Measurements from ENCODE around the gene KIF12.
"Not testable (repeated sequence)": the region's sequence is repeated elsewhere in the genome, so short reads cannot be mapped to it uniquely, and the experiment has no call there.

Gene KIF12

DNA sequence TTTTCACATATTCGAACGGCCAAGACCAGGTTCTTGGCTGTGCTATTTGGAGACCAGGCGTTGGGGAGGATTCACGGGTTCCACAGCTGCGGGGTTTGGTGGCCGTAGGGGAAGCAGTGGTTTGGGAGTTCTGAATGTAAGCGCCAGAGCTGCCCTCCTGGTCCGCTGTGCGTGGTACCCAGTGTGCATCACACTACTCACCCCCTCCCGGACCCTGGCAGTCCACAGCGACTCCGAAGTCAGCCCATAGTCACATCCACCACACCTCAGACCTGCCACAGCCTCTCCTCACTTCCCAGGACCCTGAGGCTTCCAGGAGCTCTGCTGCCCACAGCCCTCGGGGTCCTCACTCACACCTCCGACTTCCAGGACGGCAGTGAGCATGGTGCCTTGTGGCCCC is 47.8 kb downstream of the KIF12 start:
- no peak for DNase-seq
- no peak for TF ChIP-seq POLR2A (IDR thresholded peaks at IDR 0.05; ENCODE audit: low read length)

DNA sequence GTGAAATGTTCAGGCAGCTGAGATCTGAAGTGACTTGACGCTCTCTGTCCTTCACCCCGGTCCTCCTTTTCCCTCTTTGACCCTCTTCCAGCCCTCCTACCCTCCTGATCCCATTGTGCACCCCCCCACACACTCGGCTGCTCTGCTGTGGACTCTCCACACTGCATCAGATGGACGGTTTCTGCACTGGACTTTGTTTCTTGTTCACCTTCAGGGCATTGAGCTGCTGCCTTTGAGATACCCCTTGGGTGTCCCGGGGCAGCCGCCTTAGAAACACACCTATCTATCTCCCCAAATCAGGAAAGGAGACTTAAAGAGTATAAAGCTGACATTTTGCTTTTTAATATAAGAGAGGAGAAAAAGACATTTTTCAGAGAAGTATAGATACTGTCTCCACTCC is 48.4 kb downstream of the KIF12 start:
- no peak for DNase-seq

DNA sequence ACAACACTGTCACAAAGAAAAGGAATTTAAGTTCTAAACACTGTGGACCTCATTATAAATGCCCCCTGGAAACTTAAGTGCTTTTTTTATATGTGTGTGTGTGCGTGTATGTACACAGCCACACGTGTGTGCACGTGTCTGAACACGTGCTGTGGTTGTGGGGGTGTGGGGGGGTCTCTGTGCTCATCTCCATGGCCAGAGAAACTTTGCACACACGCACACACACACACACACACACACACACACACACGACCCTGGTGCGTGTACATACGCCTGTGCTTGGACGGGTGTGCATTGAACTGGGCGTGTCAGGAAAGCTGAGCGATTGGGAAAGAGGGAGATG is 48.9 kb downstream of the KIF12 start:
- DNase-seq = no peak
- TF ChIP-seq GATA1 (IDR thresholded peaks at IDR 0.05; ENCODE audit: low read depth, low read length) (no peak), POLR2A (IDR thresholded peaks at IDR 0.05; ENCODE audit: low read length) (no peak)

More for the DNA sequence above, 48.4 kb downstream of the KIF12 start:
- TF ChIP-seq GATA1 (IDR thresholded peaks at IDR 0.05; ENCODE audit: low read depth, low read length) (no peak), POLR2A (IDR thresholded peaks at IDR 0.05; ENCODE audit: low read length) (no peak)

DNA sequence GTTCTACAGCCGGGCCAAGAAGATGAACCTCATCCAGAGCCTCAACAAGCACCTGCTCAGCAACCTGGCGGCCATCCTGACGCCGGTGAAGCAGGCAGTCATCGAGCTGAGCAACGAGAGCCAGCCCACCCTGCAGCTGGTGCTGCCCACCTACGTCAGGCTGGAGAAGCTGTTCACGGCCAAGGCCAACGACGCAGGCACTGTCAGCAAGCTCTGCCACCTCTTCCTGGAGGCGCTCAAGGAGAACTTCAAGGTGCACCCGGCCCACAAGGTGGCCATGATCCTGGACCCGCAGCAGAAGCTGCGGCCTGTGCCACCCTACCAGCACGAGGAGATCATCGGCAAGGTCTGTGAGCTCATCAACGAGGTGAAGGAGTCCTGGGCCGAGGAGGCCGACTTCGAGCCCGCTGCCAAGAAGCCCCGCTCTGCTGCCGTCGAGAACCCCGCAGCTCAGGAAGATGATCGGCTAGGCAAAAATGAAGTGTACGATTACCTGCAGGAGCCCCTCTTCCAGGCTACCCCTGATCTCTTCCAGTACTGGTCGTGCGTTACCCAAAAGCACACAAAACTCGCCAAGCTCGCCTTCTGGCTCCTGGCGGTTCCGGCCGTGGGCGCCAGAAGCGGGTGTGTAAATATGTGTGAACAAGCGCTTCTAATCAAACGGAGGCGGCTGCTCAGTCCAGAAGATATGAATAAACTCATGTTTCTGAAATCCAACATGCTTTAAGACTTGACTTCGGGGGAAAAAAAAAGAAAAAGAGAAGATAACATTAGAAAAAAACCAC is 49.5 kb downstream of the KIF12 start:
- no peak for DNase-seq
- no peak for TF ChIP-seq POLR2A (IDR thresholded peaks at IDR 0.05; ENCODE audit: low read length)
- no peak for TF ChIP-seq GATA1 (IDR thresholded peaks at IDR 0.05; ENCODE audit: low read depth, low read length)

DNA sequence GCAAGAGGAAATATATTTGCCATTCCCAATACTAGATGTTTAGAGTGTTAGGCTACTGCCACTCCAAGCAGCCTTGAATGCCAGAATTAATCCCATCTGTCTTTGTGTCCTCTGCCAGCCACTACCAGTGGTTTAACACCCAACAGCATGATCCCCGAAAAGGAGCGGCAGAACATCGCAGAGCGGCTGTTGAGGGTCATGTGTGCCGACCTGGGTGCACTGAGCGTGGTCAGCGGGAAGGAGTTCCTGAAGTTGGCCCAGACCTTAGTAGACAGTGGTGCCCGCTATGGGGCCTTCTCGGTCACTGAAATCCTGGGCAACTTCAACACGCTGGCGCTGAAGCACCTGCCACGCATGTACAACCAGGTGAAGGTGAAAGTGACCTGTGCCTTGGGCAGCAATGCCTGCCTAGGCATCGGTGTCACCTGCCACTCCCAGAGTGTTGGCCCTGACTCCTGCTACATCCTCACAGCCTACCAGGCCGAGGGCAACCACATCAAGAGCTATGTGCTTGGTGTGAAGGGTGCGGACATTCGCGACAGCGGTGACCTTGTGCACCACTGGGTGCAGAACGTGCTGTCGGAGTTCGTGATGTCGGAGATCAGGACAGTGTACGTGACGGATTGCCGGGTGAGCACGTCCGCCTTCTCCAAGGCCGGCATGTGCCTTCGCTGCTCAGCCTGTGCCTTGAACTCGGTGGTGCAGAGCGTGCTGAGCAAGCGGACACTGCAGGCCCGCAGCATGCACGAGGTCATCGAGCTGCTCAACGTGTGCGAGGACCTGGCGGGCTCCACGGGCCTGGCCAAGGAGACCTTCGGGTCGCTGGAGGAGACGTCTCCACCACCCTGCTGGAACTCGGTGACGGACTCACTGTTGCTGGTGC is 50.3 kb downstream of the KIF12 start:
- DNase-seq = no peak
- TF ChIP-seq POLR2A (IDR thresholded peaks at IDR 0.05; ENCODE audit: low read length) = no peak
- no peak for TF ChIP-seq GATA1 (IDR thresholded peaks at IDR 0.05; ENCODE audit: low read depth, low read length)

DNA sequence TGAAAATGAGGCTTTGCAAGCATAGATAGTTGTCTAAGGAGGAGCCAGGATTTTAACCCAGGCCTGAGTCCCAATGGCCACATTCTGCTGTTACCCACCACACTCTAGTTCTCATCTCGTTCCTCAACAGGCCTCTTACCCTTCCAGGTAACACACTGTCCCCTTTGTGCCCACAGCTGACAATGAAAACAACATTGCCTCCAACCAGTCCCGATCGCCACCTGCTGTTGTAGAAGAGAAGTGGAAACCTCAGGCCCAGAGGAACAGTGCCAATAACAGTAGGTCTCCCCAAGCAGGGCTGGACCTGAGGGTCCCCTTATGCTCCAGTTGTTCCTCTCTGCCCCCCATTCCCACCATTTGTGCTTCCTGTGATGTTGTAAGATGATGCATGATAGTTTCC is 51.4 kb downstream of the KIF12 start:
- no peak for DNase-seq
- TF ChIP-seq POLR2A (IDR thresholded peaks at IDR 0.05; ENCODE audit: low read length) = no peak
- TF ChIP-seq GATA1 (IDR thresholded peaks at IDR 0.05; ENCODE audit: low read depth, low read length) = no peak

DNA sequence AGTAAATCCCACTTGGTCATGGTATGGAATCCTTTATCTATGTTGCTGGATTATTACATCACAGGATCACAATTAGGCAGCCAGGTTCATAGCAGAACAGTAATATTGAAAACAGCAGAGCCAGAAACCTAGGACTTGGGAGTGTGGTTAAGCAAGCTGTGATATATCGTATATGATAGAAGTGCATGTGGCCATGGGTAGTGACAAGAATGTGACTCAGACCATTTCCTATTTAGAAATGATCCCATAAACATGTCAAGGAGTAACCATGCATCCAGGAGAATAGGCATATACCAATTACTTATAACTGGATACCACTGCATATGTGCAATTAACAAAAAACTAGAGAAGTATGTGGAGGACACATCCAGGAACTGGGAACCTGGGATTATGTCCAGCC is 52.2 kb downstream of the KIF12 start:
- DNase-seq = no peak
- TF ChIP-seq POLR2A (IDR thresholded peaks at IDR 0.05; ENCODE audit: low read length) (no peak), GATA1 (IDR thresholded peaks at IDR 0.05; ENCODE audit: low read depth, low read length) (no peak)

DNA sequence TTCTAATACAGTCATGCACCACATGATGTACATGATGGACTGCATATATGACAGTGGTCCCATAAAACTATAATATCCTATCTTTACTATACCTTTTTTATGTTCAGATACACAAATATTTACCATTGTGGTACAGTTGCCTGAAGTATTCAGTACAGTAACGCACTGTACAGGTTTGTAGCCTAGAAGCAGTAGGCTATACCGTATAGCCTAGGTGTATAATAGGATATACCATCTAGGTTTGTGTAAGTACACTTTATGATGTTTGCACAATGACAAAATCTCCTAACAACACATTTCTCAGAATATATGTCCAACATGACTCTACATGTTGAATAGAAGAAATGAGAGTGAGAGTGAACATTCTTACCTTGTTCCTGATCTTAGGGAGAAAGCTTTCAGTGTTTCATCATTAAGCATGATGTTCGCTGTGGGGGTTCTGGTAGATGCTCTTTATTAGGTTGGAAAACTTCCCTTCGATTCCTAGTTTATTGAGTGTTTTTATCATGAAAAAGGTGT is 52.8 kb downstream of the KIF12 start:
- no peak for DNase-seq
- TF ChIP-seq POLR2A (IDR thresholded peaks at IDR 0.05; ENCODE audit: low read length) = no peak
- TF ChIP-seq GATA1 (IDR thresholded peaks at IDR 0.05; ENCODE audit: low read depth, low read length) = no peak

DNA sequence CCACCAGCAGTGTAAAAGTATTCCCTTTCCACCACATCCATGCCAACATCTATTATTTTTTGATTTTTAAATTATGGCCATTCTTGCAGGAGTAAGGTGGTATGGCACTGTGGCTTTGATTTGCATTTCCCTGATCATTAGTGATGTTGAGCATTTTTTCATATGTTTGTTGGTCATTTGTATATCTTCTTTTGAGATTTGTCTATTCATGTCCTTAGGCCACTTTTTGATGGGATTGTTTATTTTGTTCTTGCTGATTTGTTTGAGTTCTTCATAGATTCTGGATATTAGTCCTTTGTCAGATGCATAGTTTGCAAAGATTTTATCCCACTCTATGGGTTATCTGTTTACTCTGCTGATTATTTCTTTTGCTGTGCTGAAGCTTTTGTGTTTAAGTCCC is 55.4 kb downstream of the KIF12 start:
- not testable (repeated sequence) for DNase-seq

Data from erythroblast (primary cell).